ENCODE measurements around the gene HHEX. TPM values are rescaled to one million over a fixed set of nuclear protein-coding genes. Genes with fewer than 3 reads are reported as not detected.

The HHEX gene
- total and polyA plus RNA-seq, 10 of the 15 experiments (the other 5 are each of a cell fraction or from before 2014, with no cell fraction given): 3.9 to 32.8 (median 16.4) TPM

GRCh38 chr10:92641492-92641891 is 48.3 kb upstream of the HHEX start:
- H3K4me3 ChIP-seq: no peak overlapping the region
- no peak overlapping the region for H3K27ac ChIP-seq (ENCODE audit: control insufficient read depth, insufficient read depth)
- RAD21 ChIA-PET (ENCODE audit: unreplicated experiment): no interaction called here
- 59% methylated on average over 1 of the region's 1 CpG for WGBS (ENCODE audit: insufficient coverage, insufficient replicate concordance, low lambda C conversion rate, missing lambda C conversion rate)
- in situ Hi-C loops (cut with MboI) (no loop called here), intact Hi-C loops (cut with micrococcal nuclease; ENCODE audit: unreplicated experiment) (loop anchor here (10.0 kb wide), 1 partner anchor 127 kb away; no protein-coding TSS in a partner anchor)
- DNase-seq (ENCODE audit: low read depth, low spot score) (no peak), ATAC-seq (no peak), FAIRE-seq (no peak)
- SMC1A ChIA-PET (ENCODE audit: uncharacterized antibody, unreplicated experiment): interaction anchor here (1.5 to 1.8 kb wide), 2 partner anchors 9 to 51 kb away, joined by 4 to 5 read pairs; no protein-coding TSS in a partner anchor
- H3K9me3 ChIP-seq (replicated peaks; ENCODE audit: control insufficient read depth, insufficient read depth, low read length): no peaks in the 10 kb centered on the region
- POLR2A ChIA-PET: no interaction called here
- H2AFZ ChIP-seq (ENCODE audit: control insufficient read depth, low read depth, low read length): no peak overlapping the region
- H3K4me1 ChIP-seq (ENCODE audit: control insufficient read depth, insufficient read depth, low read length): no peaks in the 10 kb centered on the region
- no peaks in the 10 kb centered on the region for H3K27me3 ChIP-seq (replicated peaks in 1 of 2; ENCODE audit: control insufficient read depth in 2 of 2, insufficient read depth in 2 of 2, low read length in 1 of 2)
- no peak for TF ChIP-seq BRCA1 (IDR thresholded peaks at IDR 0.05; ENCODE audit: low read depth, low read length)
- no peak for TF ChIP-seq PML (IDR thresholded peaks at IDR 0.05; ENCODE audit: low read length)
- no peak for TF ChIP-seq FOXM1 (IDR thresholded peaks at IDR 0.05; ENCODE audit: low read depth, low read length)
- no peak for TF ChIP-seq YY1 (IDR thresholded peaks at IDR 0.05; ENCODE audit: low read depth, low read length)
- TF ChIP-seq MEF2B (IDR thresholded peaks at IDR 0.05; ENCODE audit: partially characterized antibody, poor library complexity, severe bottlenecking): no peak
- no peak for TF ChIP-seq BCL3 (IDR thresholded peaks at IDR 0.05; ENCODE audit: borderline replicate concordance, insufficient read depth, low read depth, low read length, poor library complexity, severe bottlenecking)
- TF ChIP-seq YBX1 (IDR thresholded peaks at IDR 0.05): no peak
- no peak for TF ChIP-seq SPI1 (IDR thresholded peaks at IDR 0.05; ENCODE audit: borderline replicate concordance, insufficient read depth, low read depth, low read length)
- TF ChIP-seq CBX5 (IDR thresholded peaks at IDR 0.05; ENCODE audit: low read depth): no peak
- TF ChIP-seq IKZF2 (IDR thresholded peaks at IDR 0.05): no peak
- TF ChIP-seq POU2F2 (IDR thresholded peaks at IDR 0.05; ENCODE audit: borderline replicate concordance, low read depth, low read length): no peak
- TF ChIP-seq PKNOX1 (IDR thresholded peaks at IDR 0.05): no peak
- no peak for TF ChIP-seq IKZF1 (conservative IDR thresholded peaks at IDR 0.05)
- TF ChIP-seq MTA2 (IDR thresholded peaks at IDR 0.05; ENCODE audit: low read depth): no peak
- no peak for TF ChIP-seq MTA3 (IDR thresholded peaks at IDR 0.05; ENCODE audit: borderline replicate concordance, low read length)
- no peak for TF ChIP-seq RBBP5 (conservative IDR thresholded peaks at IDR 0.05)
- H3K9ac ChIP-seq (ENCODE audit: control insufficient read depth, insufficient read depth, low read length): no peak overlapping the region
- H4K20me1 ChIP-seq (ENCODE audit: control insufficient read depth, insufficient read depth): no peaks in the 10 kb centered on the region
- CTCF ChIA-PET: interaction anchor here (1.3 kb wide), 1 partner anchor 33 kb away, joined by 3 read pairs; no protein-coding TSS in a partner anchor
- peaks cover 2 to 18% of the 10 kb centered on the region in 2 experiments for H3K36me3 ChIP-seq (ENCODE audit: control insufficient read depth in 2 of 2, insufficient read depth in 2 of 2, low read length in 1 of 2)
- no peaks in the 10 kb centered on the region for H3K79me2 ChIP-seq (ENCODE audit: control insufficient read depth, insufficient read depth, low read length)
- BruUV-seq (replicated peaks): no TSS peak
- H3K4me2 ChIP-seq (ENCODE audit: control insufficient read depth, insufficient read depth): no peak overlapping the region
